Astrocyte (in vitro differentiated cells and primary cell): Measurements from ENCODE around the gene ABCC4. TPM values are rescaled to one million over a fixed set of nuclear protein-coding genes. Genes with fewer than 3 reads are reported as not detected.
A peak's percentile ranks its signal among the peaks of the same experiment; 100 is the strongest.

Experiments
- DNase-seq: peaks from one replicate; pipeline ENCODE4 v3.0.0-alpha.2; 2010; ENCODE audit warnings: low read depth
- FAIRE-seq: peaks from 2 replicates; lab custom pipeline; 2011; peaks lifted over from hg19 to GRCh38; lab: Jason Lieb, UNC
- H2AFZ ChIP-seq: 2 replicates; pipeline ENCODE4 v1.6.0; 2012; ENCODE audit warnings: low read depth, low read length, inconsistent platforms
- H3K27ac ChIP-seq: 2 replicates; pipeline ENCODE4 v1.5.1; 2011; ENCODE audit warnings: low read depth, low read length, inconsistent platforms
- H3K27me3 ChIP-seq: 2 replicates; pipeline ENCODE4 v1.6.0; 2011; ENCODE audit warnings: low read length, inconsistent platforms; ENCODE audit not compliant: insufficient read depth
- H3K36me3 ChIP-seq: 2 replicates; pipeline ENCODE4 v1.5.1; 2011; ENCODE audit warnings: low read length, inconsistent platforms; ENCODE audit not compliant: insufficient read depth
- H3K4me1 ChIP-seq: 2 replicates; pipeline ENCODE4 v1.5.1; 2011; ENCODE audit warnings: low read length, inconsistent platforms; ENCODE audit not compliant: insufficient read depth
- H3K4me2 ChIP-seq: 2 replicates; pipeline ENCODE4 v1.6.0; 2012; ENCODE audit warnings: low read length, inconsistent platforms
- H3K4me3 ChIP-seq: 2 replicates; pipeline ENCODE4 v1.5.1; 2011; ENCODE audit warnings: low read depth, mild to moderate bottlenecking, low read length, inconsistent platforms; ENCODE audit not compliant: insufficient read depth
- H3K79me2 ChIP-seq: 2 replicates; pipeline ENCODE4 v1.6.0; 2012; ENCODE audit warnings: mild to moderate bottlenecking, low read length, inconsistent platforms; ENCODE audit not compliant: insufficient read depth
- H3K9ac ChIP-seq: 2 replicates; pipeline ENCODE4 v1.6.0; 2012; ENCODE audit warnings: mild to moderate bottlenecking, low read length, inconsistent platforms
- H3K9me3 ChIP-seq: 2 replicates; pipeline ENCODE4 v1.5.1; 2012; ENCODE audit warnings: low read depth, mild to moderate bottlenecking, low read length, inconsistent platforms; ENCODE audit not compliant: insufficient read depth
- H4K20me1 ChIP-seq: 2 replicates; pipeline ENCODE4 v1.6.0; 2012; ENCODE audit warnings: low read length, inconsistent platforms; ENCODE audit not compliant: insufficient read depth
- H3K27ac Mint-ChIP-seq: one replicate; pipeline ENCODE4 v1.8.0; 2021; ENCODE audit warnings: mild to moderate bottlenecking, mixed read lengths; ENCODE audit not compliant: unreplicated experiment
- H3K27me3 Mint-ChIP-seq: one replicate; pipeline ENCODE4 v1.8.0; 2021; ENCODE audit warnings: low read depth, mixed read lengths; ENCODE audit not compliant: unreplicated experiment
- H3K36me3 Mint-ChIP-seq: one replicate; pipeline ENCODE4 v1.8.0; 2021; ENCODE audit warnings: low read depth, mixed read lengths; ENCODE audit not compliant: unreplicated experiment
- H3K4me1 Mint-ChIP-seq: one replicate; pipeline ENCODE4 v1.8.0; 2021; ENCODE audit warnings: low read depth, mixed read lengths; ENCODE audit not compliant: unreplicated experiment
- H3K4me3 Mint-ChIP-seq: one replicate; pipeline ENCODE4 v1.8.0; 2021; ENCODE audit warnings: mild to moderate bottlenecking, moderate library complexity, mixed read lengths; ENCODE audit not compliant: unreplicated experiment
- H3K9me3 Mint-ChIP-seq: one replicate; pipeline ENCODE4 v1.8.0; 2021; ENCODE audit warnings: mild to moderate bottlenecking, mixed read lengths; ENCODE audit not compliant: unreplicated experiment
- CTCF ChIP-seq: IDR thresholded peaks from 2 replicates; pipeline ENCODE4 v1.5.1; 2011; ENCODE audit warnings: low read depth, mild to moderate bottlenecking, inconsistent platforms, low read length, moderate library complexity; ENCODE audit not compliant: insufficient read depth
- EZH2 ChIP-seq: IDR thresholded peaks from 2 replicates; pipeline ENCODE4 v1.6.1; 2012; ENCODE audit warnings: mild to moderate bottlenecking, low read length, inconsistent platforms; ENCODE audit not compliant: insufficient read depth
- total RNA-seq: library from RNA; stranded (reverse); gene quantifications from 2 replicates; pipeline ENCODE4 v1.2.1, GENCODE V29; 2021

Gene ABCC4
- total RNA-seq, 1 donor from 2014 or later = 15.6 TPM

GRCh38 chr13:95106562-95106961 lies 194.7 kb downstream of the ABCC4 start:
- FAIRE-seq (no peak), DNase-seq (no peak)
- Mint-ChIP-seq H3K27me3 (no peaks in the 10 kb centered on the region), H3K4me3 (no peak overlapping the region), H3K4me1 (no peaks in the 10 kb centered on the region), H3K9me3 (peaks cover 6% of the 10 kb centered on the region), H3K36me3 (peaks cover 14% of the 10 kb centered on the region), H3K27ac (no peak overlapping the region)
- Histone ChIP-seq H3K36me3 (no peaks in the 10 kb centered on the region), H3K9me3 (no peaks in the 10 kb centered on the region), H3K9ac (no peak overlapping the region), H3K4me3 (no peak overlapping the region), H2AFZ (no peak overlapping the region), H3K4me1 (no peaks in the 10 kb centered on the region), H3K79me2 (no peaks in the 10 kb centered on the region), H3K27ac (no peak overlapping the region), H3K4me2 (no peak overlapping the region), H4K20me1 (no peaks in the 10 kb centered on the region), H3K27me3 (no peaks in the 10 kb centered on the region)
- TF ChIP-seq CTCF (no peak), EZH2 (no peak)

- peak overlapping the region; percentile 61 for H3K9ac ChIP-seq
- no peaks in the 10 kb centered on the region for H3K79me2 ChIP-seq
- Mint-ChIP-seq H3K36me3 (peaks cover 9% of the 10 kb centered on the region), H3K27me3 (no peaks in the 10 kb centered on the region), H3K4me3 (no peak overlapping the region), H3K4me1 (peaks cover 4% of the 10 kb centered on the region), H3K9me3 (peaks cover 3% of the 10 kb centered on the region), H3K27ac (no peak overlapping the region)
- no peak for TF ChIP-seq EZH2
- TF ChIP-seq CTCF = no peak
- DNase-seq (peak; percentile 73), FAIRE-seq (peak; percentile 60)
- peak overlapping the region; percentile 40 for H3K4me3 ChIP-seq
- H3K4me1 ChIP-seq = peaks cover 17% of the 10 kb centered on the region
- peak overlapping the region; percentile 63 for H2AFZ ChIP-seq
- no peaks in the 10 kb centered on the region for H3K27me3 ChIP-seq
- H4K20me1 ChIP-seq = no peaks in the 10 kb centered on the region
- no peaks in the 10 kb centered on the region for H3K36me3 ChIP-seq
- H3K9me3 ChIP-seq = no peaks in the 10 kb centered on the region
- H3K4me2 ChIP-seq = peak overlapping the region; percentile 71
- peak overlapping the region; percentile 85 for H3K27ac ChIP-seq
These were observed 200.5 kb downstream of the ABCC4 start for GRCh38 chr13:95100525-95101433.

- Histone ChIP-seq H3K27ac (peak overlapping the region; percentile 85), H3K9ac (no peak overlapping the region), H3K36me3 (no peaks in the 10 kb centered on the region), H3K4me1 (peaks cover 17% of the 10 kb centered on the region), H3K4me3 (no peak overlapping the region), H3K79me2 (no peaks in the 10 kb centered on the region), H4K20me1 (no peaks in the 10 kb centered on the region), H3K4me2 (peak overlapping the region; percentile 71), H2AFZ (peak overlapping the region; percentile 50), H3K27me3 (no peaks in the 10 kb centered on the region), H3K9me3 (no peaks in the 10 kb centered on the region)
- DNase-seq = peak; percentile 73
- no peak for FAIRE-seq
- TF ChIP-seq EZH2 (no peak), CTCF (no peak)
- H3K27ac Mint-ChIP-seq = no peak overlapping the region
- H3K9me3 Mint-ChIP-seq = peaks cover under 1% of the 10 kb centered on the region
- H3K36me3 Mint-ChIP-seq = peaks cover 6% of the 10 kb centered on the region
- H3K27me3 Mint-ChIP-seq = no peaks in the 10 kb centered on the region
- H3K4me1 Mint-ChIP-seq = peaks cover 4% of the 10 kb centered on the region
- no peak overlapping the region for H3K4me3 Mint-ChIP-seq
These were observed 201.7 kb downstream of the ABCC4 start for GRCh38 chr13:95099541-95099940.
